K562 (cell line): ENCODE results near the gene MRPL27. TPM values are rescaled to one million over a fixed set of nuclear protein-coding genes. Genes with fewer than 3 reads are reported as not detected.
A peak's percentile ranks its signal among the peaks of the same experiment; 100 is the strongest.

Experiments used
- CCNT2 ChIP-seq: IDR thresholded peaks from 2 replicates; pipeline ENCODE4 v1.6.1; 2011; ENCODE audit warnings: borderline replicate concordance, low read depth, mild to moderate bottlenecking, moderate library complexity, mixed read lengths, low read length; ENCODE audit not compliant: insufficient read length; ENCODE audit errors: extremely low read depth
- EZH2 ChIP-seq: IDR thresholded peaks from 2 replicates; pipeline ENCODE4 v1.6.1; 2012; ENCODE audit warnings: low read depth, mild to moderate bottlenecking, inconsistent platforms, low read length, borderline replicate concordance
- GABPB1 ChIP-seq: sonication (generic); formaldehyde crosslinking; IDR thresholded peaks from 2 replicates; pipeline ENCODE4 v1.8.0; 2022; ENCODE audit warnings: mild to moderate bottlenecking, missing genetic modification reagents
- NEUROD1 ChIP-seq: fragments of 150-350 bp; IDR thresholded peaks from 2 replicates; pipeline ENCODE4 v1.6.1; 2014; ENCODE audit warnings: borderline replicate concordance, low read length, low read depth; ENCODE audit not compliant: partially characterized antibody
- NFIX ChIP-seq: fragments of 250-450 bp; sonication (Bioruptor Pico); IDR thresholded peaks from 2 replicates; pipeline ENCODE4 v1.4.0; 2020; ENCODE audit warnings: low read depth, mild to moderate bottlenecking, moderate library complexity
- PHTF2 ChIP-seq: fragments of 250-450 bp; sonication (Bioruptor Pico); IDR thresholded peaks from 2 replicates; pipeline ENCODE4 v1.5.0; 2021; ENCODE audit warnings: mild to moderate bottlenecking
- POLR2A ChIP-seq: fragments of 450-650 bp; conservative IDR thresholded peaks from 2 replicates; pipeline ENCODE4 v1.6.1; 2016
- RFX1 ChIP-seq: fragments of 450-650 bp; IDR thresholded peaks from 2 replicates; pipeline ENCODE4 v1.6.1; 2016; ENCODE audit warnings: mild to moderate bottlenecking, moderate library complexity
- ZFPM2 ChIP-seq: fragments of 250-450 bp; sonication (Bioruptor Pico); IDR thresholded peaks from 2 replicates; pipeline ENCODE4 v1.5.1; 2022; ENCODE audit warnings: mild to moderate bottlenecking
- ZNF175 ChIP-seq: fragments of 200-800 bp; sonication (Bioruptor generic); IDR thresholded peaks from 2 replicates; pipeline ENCODE4 v1.6.1; 2016; ENCODE audit warnings: low read depth, mild to moderate bottlenecking, missing genetic modification characterization, missing compliant biosample characterization
- ZNF184 ChIP-seq: sonication (generic); formaldehyde crosslinking; IDR thresholded peaks from 2 replicates; pipeline ENCODE4 v1.5.0; 2020; ENCODE audit warnings: missing genetic modification reagents
- ZNF354B ChIP-seq: fragments of 250-450 bp; sonication (Bioruptor Pico); IDR thresholded peaks from 2 replicates; pipeline ENCODE4 v1.4.0; 2020
- ZNF384 ChIP-seq: IDR thresholded peaks from 2 replicates; pipeline ENCODE4 v1.6.1; 2012; ENCODE audit warnings: low read depth, low read length, improper control_type of control experiment
- ZNF668 ChIP-seq: fragments of 250-450 bp; sonication (Bioruptor Pico); IDR thresholded peaks from 2 replicates; pipeline ENCODE4 v1.8.0; 2022; ENCODE audit warnings: mild to moderate bottlenecking, inconsistent platforms
- polyA plus RNA-seq, 8 experiments: library from polyadenylated mRNA; depleted of rRNA in 4 of 8; stranded (reverse) in 5 of 8; unstranded in 3 of 8; fragments of >200 nt; fragmentation: Nextera tagmentation in 2 of 8; fragmentation: Illumina TruSeq in 1 of 8; extraction: Ambion mirVana in 2 of 8; extraction: Trizol in 1 of 8; gene quantifications; 2 replicates each; pipeline versions ENCODE4 v1.2.1 to v1.2.3, GENCODE V29; 2011 to 2014; ENCODE audit warnings: inconsistent platforms in 1 of 8, missing spikeins in 1 of 8
- total RNA-seq, 7 experiments: library from RNA; depleted of rRNA in 6 of 7; stranded (reverse); fragments of >200 nt in 6 of 7; fragmentation: Illumina TruSeq in 2 of 7; extraction: Trizol in 2 of 7; gene quantifications; 2 replicates each; pipeline versions ENCODE4 v1.2.1 to v1.2.3, GENCODE V29; 2011 to 2021; ENCODE audit warnings: low replicate concordance in 1 of 7
- TF ChIP-seq, protein P1 (sequence below): fragments of 450-650 bp; IDR thresholded peaks from 2 replicates; pipeline ENCODE4 v1.6.1; 2017; ENCODE audit warnings: antibody characterized with exemption, mild to moderate bottlenecking
- TF ChIP-seq, protein P2 (sequence below): fragments of 250-450 bp; sonication (Bioruptor Pico); IDR thresholded peaks from 2 replicates; pipeline ENCODE4 v1.4.0; 2020
- TF ChIP-seq, protein P3 (sequence below): fragments of 250-450 bp; sonication (Bioruptor Pico); IDR thresholded peaks from 2 replicates; pipeline ENCODE4 v1.5.0; 2020; ENCODE audit warnings: mild to moderate bottlenecking

The MRPL27 gene
- total and polyA plus RNA-seq, 9 of the 15 experiments (the other 6 are each of a cell fraction or from before 2014, with no cell fraction given), result 96.3 to 401 (median 142) TPM

DNA sequence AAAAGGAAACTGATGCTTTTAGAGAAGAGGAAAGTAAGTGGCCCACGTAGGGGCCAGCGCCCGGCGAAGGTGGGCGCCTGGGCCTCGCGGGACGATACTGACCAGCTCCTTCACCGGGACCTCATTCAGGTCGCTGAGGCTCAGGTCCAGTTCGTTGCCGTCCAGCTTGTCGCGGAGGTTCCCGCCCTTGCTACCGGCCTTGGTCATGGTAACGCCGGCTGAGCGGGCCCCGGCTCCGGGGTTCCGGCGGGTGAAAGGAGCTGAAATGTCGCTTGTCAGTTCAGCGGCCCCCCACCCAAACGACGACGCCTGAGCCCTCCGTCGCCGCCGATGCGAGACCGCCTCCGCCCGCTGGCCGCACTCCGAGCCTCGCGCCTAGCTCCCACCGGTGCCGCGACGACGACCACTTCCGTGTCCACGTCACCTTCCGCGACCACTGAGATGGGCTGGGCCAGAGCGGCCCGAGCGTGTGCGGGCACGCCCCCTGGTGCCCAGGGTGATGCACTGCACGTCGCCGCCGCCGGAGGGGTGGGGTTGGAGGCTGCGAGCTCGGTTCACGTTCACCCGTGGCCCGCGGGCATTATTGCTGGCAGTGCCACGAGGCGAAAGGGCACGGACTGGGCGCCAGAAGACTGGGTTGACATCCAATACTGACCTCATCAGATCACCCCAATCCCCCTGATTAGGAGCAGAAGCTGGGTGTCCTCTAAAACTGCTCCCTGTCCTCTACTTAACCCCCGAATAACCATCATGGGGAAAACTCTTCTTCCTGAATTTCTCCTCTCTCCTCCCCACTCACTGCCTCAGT is 24.3 kb upstream of the MRPL27 start, which contains the start of gene LRRC59 (continued):
- no peak for TF ChIP-seq NFIX (CRISPR knock-in tag)
- TF ChIP-seq EZH2, result no peak
- no peak for TF ChIP-seq ZNF668
- peak; percentile 92 for TF ChIP-seq POLR2A
- TF ChIP-seq CCNT2, result peak; percentile 95
- TF ChIP-seq RFX1, result no peak; the same call in 1 of the 2 replicates
- peak; percentile 84 for TF ChIP-seq NEUROD1
- TF ChIP-seq ZNF175 (CRISPR knock-in tag), result no peak
- no peak for TF ChIP-seq ZNF354B (CRISPR knock-in tag)
- TF ChIP-seq ZFPM2 (CRISPR knock-in tag), result no peak
- TF ChIP-seq ZNF384, result 0 out of 2 replicates have a peak, but pooled peaks have one; percentile 9
- peak; percentile 92 for TF ChIP-seq GABPB1
- TF ChIP-seq, protein P1, sequence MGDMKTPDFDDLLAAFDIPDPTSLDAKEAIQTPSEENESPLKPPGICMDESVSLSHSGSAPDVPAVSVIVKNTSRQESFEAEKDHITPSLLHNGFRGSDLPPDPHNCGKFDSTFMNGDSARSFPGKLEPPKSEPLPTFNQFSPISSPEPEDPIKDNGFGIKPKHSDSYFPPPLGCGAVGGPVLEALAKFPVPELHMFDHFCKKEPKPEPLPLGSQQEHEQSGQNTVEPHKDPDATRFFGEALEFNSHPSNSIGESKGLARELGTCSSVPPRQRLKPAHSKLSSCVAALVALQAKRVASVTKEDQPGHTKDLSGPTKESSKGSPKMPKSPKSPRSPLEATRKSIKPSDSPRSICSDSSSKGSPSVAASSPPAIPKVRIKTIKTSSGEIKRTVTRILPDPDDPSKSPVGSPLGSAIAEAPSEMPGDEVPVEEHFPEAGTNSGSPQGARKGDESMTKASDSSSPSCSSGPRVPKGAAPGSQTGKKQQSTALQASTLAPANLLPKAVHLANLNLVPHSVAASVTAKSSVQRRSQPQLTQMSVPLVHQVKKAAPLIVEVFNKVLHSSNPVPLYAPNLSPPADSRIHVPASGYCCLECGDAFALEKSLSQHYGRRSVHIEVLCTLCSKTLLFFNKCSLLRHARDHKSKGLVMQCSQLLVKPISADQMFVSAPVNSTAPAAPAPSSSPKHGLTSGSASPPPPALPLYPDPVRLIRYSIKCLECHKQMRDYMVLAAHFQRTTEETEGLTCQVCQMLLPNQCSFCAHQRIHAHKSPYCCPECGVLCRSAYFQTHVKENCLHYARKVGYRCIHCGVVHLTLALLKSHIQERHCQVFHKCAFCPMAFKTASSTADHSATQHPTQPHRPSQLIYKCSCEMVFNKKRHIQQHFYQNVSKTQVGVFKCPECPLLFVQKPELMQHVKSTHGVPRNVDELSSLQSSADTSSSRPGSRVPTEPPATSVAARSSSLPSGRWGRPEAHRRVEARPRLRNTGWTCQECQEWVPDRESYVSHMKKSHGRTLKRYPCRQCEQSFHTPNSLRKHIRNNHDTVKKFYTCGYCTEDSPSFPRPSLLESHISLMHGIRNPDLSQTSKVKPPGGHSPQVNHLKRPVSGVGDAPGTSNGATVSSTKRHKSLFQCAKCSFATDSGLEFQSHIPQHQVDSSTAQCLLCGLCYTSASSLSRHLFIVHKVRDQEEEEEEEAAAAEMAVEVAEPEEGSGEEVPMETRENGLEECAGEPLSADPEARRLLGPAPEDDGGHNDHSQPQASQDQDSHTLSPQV, result peak; percentile 43; the same call in 1 of the 2 replicates
- TF ChIP-seq ZNF184 (CRISPR knock-in tag), result no peak
- TF ChIP-seq, protein P2, sequence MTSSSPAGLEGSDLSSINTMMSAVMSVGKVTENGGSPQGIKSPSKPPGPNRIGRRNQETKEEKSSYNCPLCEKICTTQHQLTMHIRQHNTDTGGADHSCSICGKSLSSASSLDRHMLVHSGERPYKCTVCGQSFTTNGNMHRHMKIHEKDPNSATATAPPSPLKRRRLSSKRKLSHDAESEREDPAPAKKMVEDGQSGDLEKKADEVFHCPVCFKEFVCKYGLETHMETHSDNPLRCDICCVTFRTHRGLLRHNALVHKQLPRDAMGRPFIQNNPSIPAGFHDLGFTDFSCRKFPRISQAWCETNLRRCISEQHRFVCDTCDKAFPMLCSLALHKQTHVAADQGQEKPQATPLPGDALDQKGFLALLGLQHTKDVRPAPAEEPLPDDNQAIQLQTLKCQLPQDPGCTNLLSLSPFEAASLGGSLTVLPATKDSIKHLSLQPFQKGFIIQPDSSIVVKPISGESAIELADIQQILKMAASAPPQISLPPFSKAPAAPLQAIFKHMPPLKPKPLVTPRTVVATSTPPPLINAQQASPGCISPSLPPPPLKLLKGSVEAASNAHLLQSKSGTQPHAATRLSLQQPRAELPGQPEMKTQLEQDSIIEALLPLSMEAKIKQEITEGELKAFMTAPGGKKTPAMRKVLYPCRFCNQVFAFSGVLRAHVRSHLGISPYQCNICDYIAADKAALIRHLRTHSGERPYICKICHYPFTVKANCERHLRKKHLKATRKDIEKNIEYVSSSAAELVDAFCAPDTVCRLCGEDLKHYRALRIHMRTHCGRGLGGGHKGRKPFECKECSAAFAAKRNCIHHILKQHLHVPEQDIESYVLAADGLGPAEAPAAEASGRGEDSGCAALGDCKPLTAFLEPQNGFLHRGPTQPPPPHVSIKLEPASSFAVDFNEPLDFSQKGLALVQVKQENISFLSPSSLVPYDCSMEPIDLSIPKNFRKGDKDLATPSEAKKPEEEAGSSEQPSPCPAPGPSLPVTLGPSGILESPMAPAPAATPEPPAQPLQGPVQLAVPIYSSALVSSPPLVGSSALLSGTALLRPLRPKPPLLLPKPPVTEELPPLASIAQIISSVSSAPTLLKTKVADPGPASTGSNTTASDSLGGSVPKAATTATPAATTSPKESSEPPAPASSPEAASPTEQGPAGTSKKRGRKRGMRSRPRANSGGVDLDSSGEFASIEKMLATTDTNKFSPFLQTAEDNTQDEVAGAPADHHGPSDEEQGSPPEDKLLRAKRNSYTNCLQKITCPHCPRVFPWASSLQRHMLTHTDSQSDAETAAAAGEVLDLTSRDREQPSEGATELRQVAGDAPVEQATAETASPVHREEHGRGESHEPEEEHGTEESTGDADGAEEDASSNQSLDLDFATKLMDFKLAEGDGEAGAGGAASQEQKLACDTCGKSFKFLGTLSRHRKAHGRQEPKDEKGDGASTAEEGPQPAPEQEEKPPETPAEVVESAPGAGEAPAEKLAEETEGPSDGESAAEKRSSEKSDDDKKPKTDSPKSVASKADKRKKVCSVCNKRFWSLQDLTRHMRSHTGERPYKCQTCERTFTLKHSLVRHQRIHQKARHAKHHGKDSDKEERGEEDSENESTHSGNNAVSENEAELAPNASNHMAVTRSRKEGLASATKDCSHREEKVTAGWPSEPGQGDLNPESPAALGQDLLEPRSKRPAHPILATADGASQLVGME (CRISPR knock-in tag), result no peak
- no peak for TF ChIP-seq PHTF2 (CRISPR knock-in tag)
- TF ChIP-seq, protein P3, sequence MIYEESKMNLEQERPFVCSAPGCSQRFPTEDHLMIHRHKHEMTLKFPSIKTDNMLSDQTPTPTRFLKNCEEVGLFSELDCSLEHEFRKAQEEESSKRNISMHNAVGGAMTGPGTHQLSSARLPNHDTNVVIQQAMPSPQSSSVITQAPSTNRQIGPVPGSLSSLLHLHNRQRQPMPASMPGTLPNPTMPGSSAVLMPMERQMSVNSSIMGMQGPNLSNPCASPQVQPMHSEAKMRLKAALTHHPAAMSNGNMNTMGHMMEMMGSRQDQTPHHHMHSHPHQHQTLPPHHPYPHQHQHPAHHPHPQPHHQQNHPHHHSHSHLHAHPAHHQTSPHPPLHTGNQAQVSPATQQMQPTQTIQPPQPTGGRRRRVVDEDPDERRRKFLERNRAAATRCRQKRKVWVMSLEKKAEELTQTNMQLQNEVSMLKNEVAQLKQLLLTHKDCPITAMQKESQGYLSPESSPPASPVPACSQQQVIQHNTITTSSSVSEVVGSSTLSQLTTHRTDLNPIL, result no peak
